HepG2 (cell line): ENCODE data around the gene ADAMTSL4. TPM values are rescaled to one million over a fixed set of nuclear protein-coding genes. Genes with fewer than 3 reads are reported as not detected.

Source experiments
- ATAC-seq: fragments of 200-7000 bp; cut with Tn5 transposase; 3 replicates; pipeline ENCODE4 v1.9.1; 2020; ENCODE audit warnings: mild to moderate bottlenecking, moderate library complexity
- BruUV-seq: library from RNA; stranded (reverse); fragments of 400-500 nt; replicated peaks from 2 replicates; lab custom pipeline; 2021; lab: Mats Ljungman, UMichigan
- CTCF ChIA-PET: fragments of 300-600 bp; formaldehyde crosslinking; extraction: SDS; loops from one replicate; lab custom pipeline; 2021; ENCODE audit warnings: low total read pairs, inconsistent platforms, low intra/inter-chr PET ratio; lab: Yijun Ruan, JAX
- POLR2A ChIA-PET: fragments of 350-600 bp; sonication (Branson Sonifier 250); formaldehyde crosslinking; loops from one replicate; lab custom pipeline; 2020; ENCODE audit warnings: antibody characterized with exemption, inconsistent platforms; lab: Yijun Ruan, JAX
- DNase-seq: peaks from one replicate; pipeline ENCODE4 v3.0.0-alpha.2; 2015; ENCODE audit warnings: low spot score
- FAIRE-seq: peaks from 3 replicates; lab custom pipeline; 2011; peaks lifted over from hg19 to GRCh38; lab: Jason Lieb, UNC
- H2AFZ ChIP-seq: one replicate; pipeline ENCODE4 v1.6.1; 2011; ENCODE audit warnings: low read length, inconsistent platforms
- H3K27ac ChIP-seq: fragments of 300-600 bp; 3 replicates; pipeline ENCODE4 v1.8.0; 2011; ENCODE audit warnings: mixed run types, mild to moderate bottlenecking, mixed read lengths, low read length, inconsistent platforms; ENCODE audit not compliant: insufficient read depth; ENCODE audit errors: extremely low read length
- H3K27me3 ChIP-seq, 2 experiments: fragments of 200-600 bp in 1 of 2; 2 replicates in 1 of 2; 3 replicates in 1 of 2; pipeline versions ENCODE4 v1.6.0 to v1.8.0; 2011; ENCODE audit warnings: low read length in 2 of 2, mild to moderate bottlenecking in 2 of 2, moderate library complexity in 2 of 2, inconsistent platforms in 1 of 2; ENCODE audit not compliant: insufficient read depth in 2 of 2, control insufficient read depth in 1 of 2
- H3K36me3 ChIP-seq, 2 experiments: fragments of 200-600 bp in 1 of 2; replicated peaks in 1 of 2; 2 replicates in 1 of 2; 3 replicates in 1 of 2; pipeline versions ENCODE4 v1.5.1 to v1.8.0; 2011; ENCODE audit warnings: low read length in 2 of 2, inconsistent platforms in 1 of 2; ENCODE audit not compliant: insufficient read depth in 2 of 2, control insufficient read depth in 1 of 2
- H3K4me1 ChIP-seq: 2 replicates; pipeline ENCODE4 v1.5.1; 2012; ENCODE audit warnings: low read length, inconsistent platforms; ENCODE audit not compliant: insufficient read depth
- H3K4me2 ChIP-seq: 2 replicates; pipeline ENCODE4 v1.6.0; 2011; ENCODE audit warnings: low read depth, low read length, inconsistent platforms
- H3K4me3 ChIP-seq, 3 experiments: fragments of 200-600 bp in 1 of 3; sonication (generic), shearing (Covaris generic) in 1 of 3; replicated peaks in 1 of 3; 2 replicates each; pipeline ENCODE4 v1.5.1; 2011 to 2016; ENCODE audit warnings: low read length in 3 of 3, inconsistent platforms in 2 of 3, low read depth in 2 of 3, mild to moderate bottlenecking in 2 of 3, control low read depth in 1 of 3, mixed read lengths in 1 of 3; ENCODE audit not compliant: insufficient read depth in 1 of 3
- H3K79me2 ChIP-seq: one replicate; pipeline ENCODE4 v1.6.1; 2011; ENCODE audit warnings: low read length, inconsistent platforms; ENCODE audit not compliant: insufficient read depth
- H3K9ac ChIP-seq: 2 replicates; pipeline ENCODE4 v1.6.0; 2011; ENCODE audit warnings: mild to moderate bottlenecking, low read depth, low read length, inconsistent platforms; ENCODE audit not compliant: insufficient read depth
- H3K9me3 ChIP-seq: 2 replicates; pipeline ENCODE4 v1.5.1; 2012; ENCODE audit warnings: mild to moderate bottlenecking, low read length
- H4K20me1 ChIP-seq: 2 replicates; pipeline ENCODE4 v1.6.0; 2011; ENCODE audit warnings: inconsistent platforms, mild to moderate bottlenecking, low read length, moderate library complexity; ENCODE audit not compliant: insufficient read depth
- BHLHE40 ChIP-seq: IDR thresholded peaks from 2 replicates; pipeline ENCODE4 v1.6.1; 2011; ENCODE audit warnings: low read length, improper control_type of control experiment
- CEBPG ChIP-seq: IDR thresholded peaks from 2 replicates; pipeline ENCODE4 v1.6.1; 2016
- LCORL ChIP-seq, 2 experiments: fragments of 450-650 bp in 1 of 2; sonication (generic) in 1 of 2; formaldehyde crosslinking in 1 of 2; IDR thresholded peaks; 2 replicates each; pipeline versions ENCODE4 v1.5.0 to v1.6.1; 2017 to 2020; ENCODE audit warnings: antibody characterized with exemption in 1 of 2, missing genetic modification reagents in 1 of 2
- ONECUT2 ChIP-seq: sonication (generic); formaldehyde crosslinking; IDR thresholded peaks from 2 replicates; pipeline ENCODE4 v1.4.0; 2020; ENCODE audit warnings: missing genetic modification reagents
- PAX8 ChIP-seq: sonication (generic); formaldehyde crosslinking; IDR thresholded peaks from 2 replicates; pipeline ENCODE4 v1.8.0; 2022; ENCODE audit warnings: mild to moderate bottlenecking, missing genetic modification reagents, borderline replicate concordance
- RARA ChIP-seq: IDR thresholded peaks from 2 replicates; pipeline ENCODE4 v1.6.1; 2016; ENCODE audit warnings: missing genetic modification reagents, missing compliant biosample characterization
- REPIN1 ChIP-seq: sonication (generic); formaldehyde crosslinking; IDR thresholded peaks from 2 replicates; pipeline ENCODE4 v1.8.0; 2022; ENCODE audit warnings: missing genetic modification reagents, low read depth, mild to moderate bottlenecking, borderline replicate concordance
- SIX1 ChIP-seq: sonication (generic); formaldehyde crosslinking; IDR thresholded peaks from 2 replicates; pipeline ENCODE4 v1.4.0; 2020; ENCODE audit warnings: missing genetic modification reagents, borderline replicate concordance
- SRSF1 ChIP-seq: fragments of 200-400 bp; formaldehyde crosslinking; optimal IDR thresholded peaks from 2 replicates; pipeline ENCODE3; 2017; ENCODE audit warnings: mild to moderate bottlenecking, low read depth, low read length, moderate library complexity
- TCF12 ChIP-seq, 2 experiments: fragments of 450-650 bp in 1 of 2; sonication (generic) in 1 of 2; formaldehyde crosslinking in 1 of 2; IDR thresholded peaks; 2 replicates each; pipeline versions ENCODE4 v1.6.1 to v1.8.0; 2017 to 2022; ENCODE audit warnings: antibody characterized with exemption in 1 of 2, mild to moderate bottlenecking in 1 of 2, missing genetic modification reagents in 1 of 2, moderate library complexity in 1 of 2
- ZNF160 ChIP-seq: sonication (generic); formaldehyde crosslinking; IDR thresholded peaks from 2 replicates; pipeline ENCODE4 v1.8.0; 2022; ENCODE audit warnings: mild to moderate bottlenecking, inconsistent platforms, missing genetic modification reagents
- ZNF232 ChIP-seq: sonication (generic); formaldehyde crosslinking; IDR thresholded peaks from 2 replicates; pipeline ENCODE4 v1.4.0; 2020; ENCODE audit warnings: missing genetic modification reagents, borderline replicate concordance
- ZNF292 ChIP-seq: sonication (generic); formaldehyde crosslinking; IDR thresholded peaks from 2 replicates; pipeline ENCODE4 v1.8.1; 2022; ENCODE audit warnings: mild to moderate bottlenecking, low read depth, missing genetic modification reagents, borderline replicate concordance
- ZNF510 ChIP-seq: sonication (generic); formaldehyde crosslinking; IDR thresholded peaks from 2 replicates; pipeline ENCODE4 v1.4.0; 2020; ENCODE audit warnings: low read depth, mild to moderate bottlenecking, missing genetic modification reagents
- ZNF629 ChIP-seq: sonication (generic); formaldehyde crosslinking; conservative IDR thresholded peaks from 2 replicates; pipeline ENCODE4 v1.5.0; 2020; ENCODE audit warnings: missing genetic modification reagents
- WGBS: methylation state at CpG from one replicate; pipeline ENCODE4 v1.1.6; 2017; ENCODE audit warnings: low lambda C conversion rate; 5-methylcytosine and 5-hydroxymethylcytosine counted together
- in situ Hi-C: cut with HindIII; loops from 2 replicates; pipeline ENCODE4 v1.10.0; 2017; ENCODE audit warnings: low pct_unique_long_range_greater_than_20kb; ENCODE audit not compliant: extremely low pct_ligation_motif_present
- intact Hi-C: fragments of 100-400 bp; cut with micrococcal nuclease; formaldehyde crosslinking; loops from one replicate; pipeline ENCODE4 v1.10.0; 2022; ENCODE audit not compliant: unreplicated experiment
- polyA plus RNA-seq, 8 experiments: library from polyadenylated mRNA; depleted of rRNA in 3 of 8; stranded (reverse) in 7 of 8; unstranded in 1 of 8; fragments of >200 nt; fragmentation: Illumina TruSeq in 4 of 8; extraction: Trizol in 4 of 8; gene quantifications; 2 replicates each; pipeline versions ENCODE4 v1.2.1 to v1.2.3, GENCODE V29; 2011 to 2016; ENCODE audit warnings: low read depth in 4 of 8, missing spikeins in 1 of 8, mixed read lengths in 1 of 8; ENCODE audit not compliant: insufficient read depth in 1 of 8
- total RNA-seq, 5 experiments: library from RNA; depleted of rRNA; stranded (reverse); fragments of >200 nt; fragmentation: Illumina TruSeq; extraction: Trizol; gene quantifications; 2 replicates each; pipeline ENCODE4 v1.2.3, GENCODE V29; 2016; ENCODE audit warnings: low read depth in 1 of 5
- TF ChIP-seq, protein P1 (sequence below): IDR thresholded peaks from 2 replicates; pipeline ENCODE4 v1.6.1; 2012; ENCODE audit warnings: low read depth, low read length, improper control_type of control experiment
- TF ChIP-seq, protein P2 (sequence below): sonication (generic); formaldehyde crosslinking; IDR thresholded peaks from 2 replicates; pipeline ENCODE4 v1.4.0; 2020; ENCODE audit warnings: missing genetic modification reagents; ENCODE audit errors: not compliant biosample characterization

Gene ADAMTSL4
- total and polyA plus RNA-seq, 2 of the 13 experiments (the other 11 are each of a cell fraction or from before 2014, with no cell fraction given), result 3.9 to 16.4 TPM

DNA sequence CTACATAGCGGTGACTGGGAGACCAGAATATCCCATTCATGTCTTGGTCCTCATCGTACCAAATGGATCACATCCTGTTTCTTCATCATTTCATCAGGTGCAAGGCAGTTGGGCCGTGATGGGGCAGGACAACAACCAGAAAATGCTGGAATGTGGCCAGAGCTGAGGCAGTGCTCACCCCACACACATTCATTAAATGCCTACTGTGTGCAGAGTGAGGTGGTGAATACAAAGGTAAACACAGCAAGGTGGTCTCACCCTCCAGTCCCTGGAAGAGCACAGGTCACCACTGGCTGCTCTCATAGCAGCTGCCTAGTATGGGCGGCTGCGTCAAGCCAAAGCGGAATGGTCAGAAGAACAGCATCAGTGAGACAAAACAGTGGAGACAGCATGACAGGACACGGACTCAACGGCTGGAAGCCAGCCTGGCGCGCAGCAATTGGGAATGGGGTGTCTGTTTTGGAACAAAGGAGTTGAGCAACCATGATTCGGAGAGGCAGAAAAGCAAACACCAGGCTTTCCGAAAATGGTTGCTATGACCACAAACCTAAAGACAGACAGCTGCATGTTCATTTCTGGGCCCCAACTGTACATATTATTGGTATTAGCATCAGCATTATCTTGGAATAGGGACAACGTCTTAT is 5.6 kb upstream of the ADAMTSL4 start (continued):
- TF ChIP-seq LCORL (IDR thresholded peaks at IDR 0.05) (no peak), LCORL (CRISPR knock-in tag; IDR thresholded peaks at IDR 0.05) (peak; percentile 90), ZNF292 (CRISPR knock-in tag) (peak; percentile 54; the same call in 1 of the 2 replicates), BHLHE40 (no peak), CEBPG (CRISPR knock-in tag) (peak; percentile 71)

DNA sequence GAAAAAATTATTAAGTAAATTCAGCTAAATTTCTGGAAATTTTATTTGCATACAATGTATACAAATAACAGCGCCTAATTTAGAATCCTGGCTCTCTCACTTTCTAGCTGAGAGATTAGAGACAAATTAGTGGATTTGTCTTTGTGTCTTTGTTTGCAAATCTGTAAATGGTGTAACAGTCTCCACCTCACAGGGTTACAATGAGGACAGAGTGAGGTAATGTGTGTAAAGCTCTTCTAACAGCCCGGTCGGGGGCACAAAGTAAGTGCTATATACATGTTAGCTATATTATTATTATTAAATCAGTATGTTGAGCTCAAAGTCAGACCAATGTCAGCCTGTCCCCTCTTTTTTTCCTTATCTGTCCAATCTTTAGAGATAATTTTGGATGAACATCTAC is 5.0 kb upstream of the ADAMTSL4 start:
- Histone ChIP-seq H3K9ac (no peak overlapping the region), H3K4me3 (no peak overlapping the region; a peak in 2 of 6 replicates), H3K79me2 (no peaks in the 10 kb centered on the region), H3K27ac (no peak overlapping the region), H3K4me2 (peak overlapping the region; percentile 71; the same call in 1 of the 2 replicates), H3K4me1 (peaks cover 34% of the 10 kb centered on the region), H3K9me3 (no peaks in the 10 kb centered on the region), H2AFZ (no peak overlapping the region), H4K20me1 (no peaks in the 10 kb centered on the region), H3K27me3 (no peaks in the 10 kb centered on the region; a peak in 1 of 5 replicates), H3K36me3 (no peaks in the 10 kb centered on the region)
- CTCF ChIA-PET, result no interaction called here
- no peak for FAIRE-seq
- in situ Hi-C loops, result no loop called here
- no peak for DNase-seq
- ATAC-seq, result no peak
- intact Hi-C loops, result no loop called here
- POLR2A ChIA-PET, result interaction anchor here (1.0 to 1.6 kb wide), 4 partner anchors 11 to 35 kb away, joined by 4 to 12 read pairs (median 4); partner anchors contain the start of genes FALEC and MCL1
- no peak for TF ChIP-seq REPIN1
- no peak for TF ChIP-seq SRSF1
- TF ChIP-seq TCF12 (IDR thresholded peaks at IDR 0.05), result no peak
- no peak for TF ChIP-seq TCF12 (CRISPR knock-in tag; IDR thresholded peaks at IDR 0.05)
- TF ChIP-seq SIX1 (CRISPR knock-in tag), result no peak
- TF ChIP-seq RARA (CRISPR knock-in tag), result no peak
- no peak for TF ChIP-seq ONECUT2 (CRISPR knock-in tag)
- TF ChIP-seq ZNF232 (CRISPR knock-in tag), result no peak
- TF ChIP-seq ZNF629 (CRISPR knock-in tag), result no peak
- no peak for TF ChIP-seq ZNF160 (CRISPR knock-in tag)
- no peak for TF ChIP-seq PAX8 (CRISPR knock-in tag)
- TF ChIP-seq, protein P1, sequence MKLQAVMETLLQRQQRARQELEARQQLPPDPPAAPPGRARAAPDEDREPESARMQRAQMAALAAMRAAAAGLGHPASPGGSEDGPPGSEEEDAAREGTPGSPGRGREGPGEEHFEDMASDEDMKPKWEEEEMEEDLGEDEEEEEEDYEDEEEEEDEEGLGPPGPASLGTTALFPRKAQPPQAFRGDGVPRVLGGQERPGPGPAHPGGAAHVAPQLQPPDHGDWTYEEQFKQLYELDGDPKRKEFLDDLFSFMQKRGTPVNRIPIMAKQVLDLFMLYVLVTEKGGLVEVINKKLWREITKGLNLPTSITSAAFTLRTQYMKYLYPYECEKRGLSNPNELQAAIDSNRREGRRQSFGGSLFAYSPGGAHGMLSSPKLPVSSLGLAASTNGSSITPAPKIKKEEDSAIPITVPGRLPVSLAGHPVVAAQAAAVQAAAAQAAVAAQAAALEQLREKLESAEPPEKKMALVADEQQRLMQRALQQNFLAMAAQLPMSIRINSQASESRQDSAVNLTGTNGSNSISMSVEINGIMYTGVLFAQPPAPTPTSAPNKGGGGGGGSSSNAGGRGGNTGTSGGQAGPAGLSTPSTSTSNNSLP, result no peak
- TF ChIP-seq, protein P2, sequence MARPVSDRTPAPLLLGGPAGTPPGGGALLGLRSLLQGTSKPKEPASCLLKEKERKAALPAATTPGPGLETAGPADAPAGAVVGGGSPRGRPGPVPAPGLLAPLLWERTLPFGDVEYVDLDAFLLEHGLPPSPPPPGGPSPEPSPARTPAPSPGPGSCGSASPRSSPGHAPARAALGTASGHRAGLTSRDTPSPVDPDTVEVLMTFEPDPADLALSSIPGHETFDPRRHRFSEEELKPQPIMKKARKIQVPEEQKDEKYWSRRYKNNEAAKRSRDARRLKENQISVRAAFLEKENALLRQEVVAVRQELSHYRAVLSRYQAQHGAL, result no peak
- TF ChIP-seq ZNF510 (CRISPR knock-in tag), result no peak
- no TSS peak for BruUV-seq
- 5% methylated on average over 3 of the region's 3 CpGs for WGBS
